Fibroblast of peridontal ligament (primary cell): ENCODE measurements around the gene CAMK2N1.

Experiments
- DNase-seq: peaks from one replicate; pipeline ENCODE4 v3.0.0-alpha.2; 2010; ENCODE audit errors: extremely low read depth

Gene CAMK2N1

DNA sequence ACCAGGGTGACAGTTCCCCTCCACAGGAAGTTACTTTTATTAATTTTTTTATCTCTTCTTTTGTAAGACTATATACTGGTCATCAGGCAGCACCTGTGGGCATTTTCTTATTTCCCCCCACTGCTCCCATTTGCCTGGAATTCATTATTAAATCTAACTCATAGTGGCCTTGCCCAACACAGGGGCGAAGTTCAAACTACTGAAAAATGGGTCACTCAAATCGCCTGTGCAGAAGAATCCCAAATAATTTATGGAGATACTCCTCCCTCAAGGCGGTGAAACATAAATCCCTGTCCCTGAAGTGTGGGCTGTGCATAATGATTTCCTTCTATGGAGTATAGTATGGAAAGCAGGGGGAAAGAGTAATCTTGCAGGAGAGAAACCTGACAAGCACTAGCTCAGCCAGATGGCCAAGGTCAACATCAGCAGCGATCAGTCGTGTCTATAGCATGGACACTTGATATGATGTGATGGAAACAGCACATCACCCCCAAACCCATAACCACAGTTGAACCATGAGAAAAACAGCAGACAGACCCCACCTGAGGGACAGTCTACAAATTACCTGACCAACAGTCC lies 7.9 kb downstream of the CAMK2N1 start:
- DNase-seq: no peak

DNA sequence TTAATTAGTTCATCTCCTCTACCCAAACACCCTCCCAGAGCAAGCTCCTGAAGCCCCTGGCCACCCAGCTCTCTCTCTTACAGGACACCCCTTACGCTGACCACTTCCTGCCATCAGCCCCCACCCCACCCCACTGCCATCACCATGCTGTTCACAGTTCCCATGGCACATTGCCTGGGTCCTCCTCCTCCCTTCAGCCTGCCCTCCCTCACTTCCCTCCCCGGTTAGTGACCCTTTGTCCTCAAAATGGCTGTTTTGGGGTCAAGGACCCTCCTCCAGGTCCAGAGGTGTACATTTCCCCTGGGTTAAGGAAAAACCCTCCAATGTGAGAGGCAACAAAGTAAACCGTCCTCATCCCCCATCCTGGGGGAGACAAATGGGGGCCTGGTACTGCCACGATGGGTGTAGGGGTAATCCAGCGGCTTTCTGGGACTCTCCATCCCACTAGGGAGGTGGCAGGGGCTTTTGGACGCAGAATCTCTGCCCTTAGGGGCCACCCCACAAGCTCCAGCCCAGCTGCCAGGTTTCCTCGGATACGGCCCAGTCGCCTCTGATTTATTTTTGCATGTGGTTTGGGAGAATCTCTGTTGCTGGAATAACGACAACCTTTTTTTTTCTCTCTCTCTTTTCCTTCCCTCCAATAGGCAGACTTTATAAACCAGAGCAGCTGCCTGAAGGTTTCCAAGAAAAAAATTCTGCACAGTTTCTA lies 8.5 kb downstream of the CAMK2N1 start:
- peak; percentile 73 for DNase-seq

GRCh38 chr1:20476265-20477038 lies 9.6 kb downstream of the CAMK2N1 start:
- DNase-seq: no peak

- DNase-seq: no peak
These were observed 11.0 kb downstream of the CAMK2N1 start for GRCh38 chr1:20474996-20475395.

DNA sequence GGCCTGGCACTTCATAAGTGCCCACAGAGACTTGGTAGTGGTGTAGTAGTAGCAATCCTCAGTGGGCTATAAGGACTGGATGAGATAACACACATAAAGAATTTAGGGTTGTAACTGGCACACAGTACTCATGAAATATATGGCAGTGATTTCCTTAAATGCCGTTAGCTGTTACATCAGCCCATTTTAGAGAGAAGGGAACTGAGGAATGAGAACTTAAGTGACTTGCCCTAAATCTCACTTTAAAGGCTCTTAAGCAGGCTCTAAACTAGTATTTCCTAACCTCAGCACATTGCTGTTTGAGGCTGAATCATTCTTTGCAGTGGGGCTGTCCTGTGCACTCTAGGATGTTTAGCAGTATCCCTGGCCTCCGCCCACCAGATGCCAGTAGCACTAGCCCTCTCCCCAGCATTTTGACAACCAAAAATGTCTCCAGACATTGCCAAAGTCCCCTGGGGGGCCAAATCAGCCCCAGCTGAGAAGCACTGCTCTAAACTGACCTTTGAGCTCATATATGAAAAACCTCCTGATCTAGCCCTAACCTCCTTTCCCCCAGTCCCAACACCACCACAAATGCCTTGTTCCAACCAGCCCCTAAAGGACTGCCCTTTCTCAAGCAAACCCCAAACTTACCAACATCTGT lies 11.6 kb downstream of the CAMK2N1 start:
- DNase-seq: peak; percentile 35

- DNase-seq: no peak
These were observed 12.1 kb downstream of the CAMK2N1 start for GRCh38 chr1:20473894-20474293.

DNA sequence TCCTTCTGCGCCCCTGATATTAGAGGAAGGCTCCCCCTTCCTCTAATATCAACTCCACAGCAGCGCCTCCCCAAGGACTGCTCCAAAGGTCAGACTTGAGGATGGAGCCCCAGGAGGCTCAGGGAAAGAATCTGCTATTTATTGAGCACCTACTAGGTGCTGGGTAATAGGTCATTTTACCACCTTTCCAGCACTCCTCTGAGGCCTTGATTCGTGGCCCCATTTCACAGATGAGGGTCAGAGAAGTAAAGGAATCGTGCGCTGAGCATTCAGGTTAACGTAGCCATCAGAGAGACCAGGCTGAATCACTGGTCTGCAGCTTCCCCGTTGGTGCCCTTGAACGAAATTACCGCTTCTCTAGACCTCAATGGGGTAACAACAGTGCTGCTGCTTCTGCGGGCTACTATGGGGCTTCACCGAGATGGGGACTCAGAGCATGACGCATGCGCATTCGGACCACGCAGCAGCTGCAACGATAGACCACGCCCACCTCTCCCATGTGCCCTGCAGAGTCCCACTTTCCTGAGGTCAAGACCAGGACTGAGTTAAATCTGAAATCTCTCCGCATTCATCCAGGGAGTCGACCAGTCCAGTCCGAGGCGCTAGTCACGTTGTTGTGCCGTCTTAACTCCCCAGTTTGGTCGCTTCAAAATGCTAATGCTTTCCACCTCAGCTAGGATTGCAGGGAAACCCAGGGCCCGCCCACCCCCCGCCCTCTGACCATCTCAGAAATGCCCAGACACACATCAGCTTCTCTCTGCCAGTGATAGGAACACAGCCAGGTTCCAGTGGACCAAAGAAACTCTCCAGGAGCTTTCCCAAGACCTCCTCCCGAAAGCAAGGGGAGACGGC lies 12.9 kb downstream of the CAMK2N1 start:
- peak; percentile 44 for DNase-seq

DNA sequence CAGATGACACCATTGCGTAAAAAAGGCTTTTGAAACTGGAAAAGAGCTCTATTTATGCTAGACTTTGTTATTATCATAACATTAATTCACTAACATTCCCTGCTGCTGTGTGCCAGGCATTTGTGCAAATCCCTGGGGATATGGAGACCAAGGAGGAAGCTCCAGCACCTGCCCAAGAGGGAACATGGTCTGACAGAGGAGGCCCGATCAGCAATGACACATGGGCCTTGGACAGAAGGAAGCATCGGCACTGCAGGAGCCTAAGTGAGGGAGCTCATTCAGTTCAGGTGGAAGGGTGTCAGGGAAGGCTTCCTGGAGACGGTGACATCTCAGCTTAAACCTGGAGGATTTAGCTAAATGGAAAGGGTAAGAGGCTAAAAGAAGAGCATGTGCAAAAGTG lies 13.9 kb downstream of the CAMK2N1 start:
- DNase-seq: no peak

- no peak for DNase-seq
These were observed 15.8 kb downstream of the CAMK2N1 start for GRCh38 chr1:20470194-20470593.

DNA sequence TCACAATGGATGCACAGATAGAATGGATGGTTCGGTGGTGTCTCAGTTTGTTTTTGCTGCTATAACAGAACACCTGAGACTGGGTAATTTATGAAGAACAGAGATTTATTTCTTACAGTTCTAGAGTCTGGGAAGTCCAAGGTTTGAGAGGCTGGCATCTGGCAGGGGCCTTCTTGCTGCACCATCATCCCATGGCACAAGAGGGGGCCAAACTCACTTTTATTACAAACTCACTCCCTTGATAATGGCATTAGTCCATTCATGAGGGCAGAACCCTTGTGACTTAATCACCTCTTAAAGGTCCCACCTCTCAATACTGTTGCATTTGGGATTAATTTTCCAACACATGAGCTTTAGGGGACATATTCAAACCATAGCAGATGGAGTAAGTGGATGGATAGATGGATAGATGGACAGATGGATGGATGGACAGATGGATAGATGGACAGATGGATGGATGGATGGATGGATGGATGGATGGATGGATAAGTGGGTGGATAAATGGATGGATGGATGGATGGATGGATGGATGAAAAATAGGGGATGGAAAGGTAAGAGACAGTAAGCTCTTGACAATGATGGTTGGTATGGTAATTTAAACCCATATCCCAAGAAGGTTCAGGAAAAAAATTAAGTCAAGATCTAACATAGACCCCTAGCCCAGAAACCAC lies 16.5 kb downstream of the CAMK2N1 start:
- DNase-seq: no peak

GRCh38 chr1:20466273-20466672 lies 19.7 kb downstream of the CAMK2N1 start:
- no peak for DNase-seq

GRCh38 chr1:20465187-20465586 lies 20.8 kb downstream of the CAMK2N1 start:
- DNase-seq: no peak

DNA sequence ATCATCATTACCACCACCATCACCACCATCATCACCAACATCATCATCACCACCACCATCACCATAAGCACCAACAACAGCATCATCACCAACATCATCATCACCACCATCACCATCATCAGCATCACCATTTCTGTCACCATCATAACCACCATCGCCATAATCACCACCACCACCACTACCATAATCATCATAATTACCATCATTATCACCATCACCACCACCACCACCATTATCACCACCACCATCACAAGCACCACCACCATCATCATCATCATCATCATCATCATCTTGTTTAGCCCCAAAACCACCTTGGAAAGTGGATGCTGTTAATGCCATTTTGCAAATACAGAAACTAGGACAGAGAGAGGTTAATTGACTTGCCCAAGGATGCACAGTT lies 22.5 kb downstream of the CAMK2N1 start:
- DNase-seq: no peak

GRCh38 chr1:20462397-20462796 lies 23.6 kb downstream of the CAMK2N1 start:
- DNase-seq: no peak

- no peak for DNase-seq
These were observed 27.3 kb downstream of the CAMK2N1 start for GRCh38 chr1:20458717-20459116.

GRCh38 chr1:20454004-20454403 lies 32.0 kb downstream of the CAMK2N1 start:
- no peak for DNase-seq

DNA sequence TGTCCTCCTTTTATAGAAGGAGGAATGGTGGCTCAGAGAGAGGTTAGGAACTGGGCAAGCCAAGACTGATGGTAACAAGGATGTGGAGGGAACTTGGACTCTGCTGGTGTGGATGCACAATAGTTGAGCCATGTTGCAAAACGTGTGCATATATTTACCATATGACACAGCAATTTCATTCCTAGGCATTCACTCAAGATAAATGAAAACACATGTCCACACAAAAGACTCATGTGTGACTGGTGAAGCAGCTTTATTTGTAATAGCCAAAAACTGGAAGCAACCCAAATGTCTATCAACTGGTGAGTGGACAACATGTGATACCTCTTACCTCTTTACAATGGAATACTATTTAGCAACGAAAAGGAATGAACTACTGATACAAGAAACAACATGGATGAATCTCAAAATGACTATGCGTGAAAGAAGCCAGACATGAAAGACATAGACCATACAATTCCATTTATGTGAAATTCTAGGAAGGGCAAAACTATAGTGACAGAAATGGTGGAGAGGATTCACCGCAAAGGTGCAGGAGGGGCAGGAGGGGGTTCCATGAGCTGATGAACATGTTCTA lies 36.2 kb downstream of the CAMK2N1 start:
- peak; percentile 93 for DNase-seq

GRCh38 chr1:20448671-20449071 lies 37.3 kb downstream of the CAMK2N1 start:
- peak; percentile 16 for DNase-seq

GRCh38 chr1:20447794-20448193 lies 38.2 kb downstream of the CAMK2N1 start:
- DNase-seq: no peak

GRCh38 chr1:20446796-20447195 lies 39.2 kb downstream of the CAMK2N1 start:
- peak; percentile 57 for DNase-seq

DNA sequence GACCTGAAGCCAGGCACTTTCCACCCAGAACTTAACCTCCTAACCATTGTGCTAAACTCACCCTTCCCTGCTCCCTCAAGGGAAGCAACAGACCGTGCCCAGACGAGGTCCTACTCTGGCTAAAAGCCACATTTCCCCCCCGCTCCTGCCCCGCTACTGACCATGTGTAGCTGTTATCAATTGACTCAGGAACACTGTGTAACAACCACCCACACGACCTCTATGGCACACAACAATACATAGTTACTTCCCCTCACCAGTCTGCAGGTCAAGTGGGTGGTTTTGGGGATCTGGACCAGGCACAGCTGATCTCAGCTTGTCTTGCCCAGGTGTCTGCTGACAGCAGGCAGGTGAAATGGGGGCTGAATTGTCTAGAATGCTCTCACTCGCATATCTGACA lies 40.1 kb downstream of the CAMK2N1 start:
- no peak for DNase-seq
